GM15510 (cell line): ENCODE measurements around the gene DNM3.

ENCODE experiments used
- POLR2A ChIP-seq: IDR thresholded peaks from 3 replicates; pipeline ENCODE4 v1.6.1; 2011; ENCODE audit warnings: borderline replicate concordance; ENCODE audit not compliant: insufficient read length; ENCODE audit errors: extremely low read depth

Gene DNM3

GRCh38 chr1:171961861-171962260 is 120.6 kb downstream of the DNM3 start:
- no peak for TF ChIP-seq POLR2A

- TF ChIP-seq POLR2A = no peak
Measured at GRCh38 chr1:171963762-171964161, 122.5 kb downstream of the DNM3 start.

- TF ChIP-seq POLR2A = no peak
Measured at GRCh38 chr1:171965777-171966176, 124.5 kb downstream of the DNM3 start.

GRCh38 chr1:171966426-171967220 is 125.3 kb downstream of the DNM3 start:
- TF ChIP-seq POLR2A = no peak

- no peak for TF ChIP-seq POLR2A
Measured at GRCh38 chr1:171969226-171969625, 127.9 kb downstream of the DNM3 start.

- TF ChIP-seq POLR2A = no peak
Measured at GRCh38 chr1:171969813-171970212, 128.5 kb downstream of the DNM3 start.

- no peak for TF ChIP-seq POLR2A
Measured at GRCh38 chr1:171972846-171973245, 131.5 kb downstream of the DNM3 start.

GRCh38 chr1:171973421-171973820 is 132.1 kb downstream of the DNM3 start:
- TF ChIP-seq POLR2A = no peak

- no peak for TF ChIP-seq POLR2A
Measured at GRCh38 chr1:171981303-171981702, 140.0 kb downstream of the DNM3 start.

GRCh38 chr1:171983584-171983983 is 142.3 kb downstream of the DNM3 start:
- TF ChIP-seq POLR2A = no peak

GRCh38 chr1:171984262-171984661 is 143.0 kb downstream of the DNM3 start:
- TF ChIP-seq POLR2A = no peak

- no peak for TF ChIP-seq POLR2A
Measured at GRCh38 chr1:171984850-171985485, 143.7 kb downstream of the DNM3 start.

- no peak for TF ChIP-seq POLR2A
Measured at GRCh38 chr1:171985639-171986038, 144.3 kb downstream of the DNM3 start.

GRCh38 chr1:171988243-171988885 is 147.1 kb downstream of the DNM3 start:
- no peak for TF ChIP-seq POLR2A

GRCh38 chr1:171990371-171990770 is 149.1 kb downstream of the DNM3 start:
- no peak for TF ChIP-seq POLR2A
